NOMO-1 treated with dmso at 0.1 percent for 144 hours (cell line): ENCODE measurements around the gene MYRIP.

Experiments
- DNase-seq: peaks from one replicate; lab custom pipeline; 2025; ENCODE audit not compliant: unreplicated experiment; lab: John Stamatoyannopoulos, UW

Gene MYRIP

DNA sequence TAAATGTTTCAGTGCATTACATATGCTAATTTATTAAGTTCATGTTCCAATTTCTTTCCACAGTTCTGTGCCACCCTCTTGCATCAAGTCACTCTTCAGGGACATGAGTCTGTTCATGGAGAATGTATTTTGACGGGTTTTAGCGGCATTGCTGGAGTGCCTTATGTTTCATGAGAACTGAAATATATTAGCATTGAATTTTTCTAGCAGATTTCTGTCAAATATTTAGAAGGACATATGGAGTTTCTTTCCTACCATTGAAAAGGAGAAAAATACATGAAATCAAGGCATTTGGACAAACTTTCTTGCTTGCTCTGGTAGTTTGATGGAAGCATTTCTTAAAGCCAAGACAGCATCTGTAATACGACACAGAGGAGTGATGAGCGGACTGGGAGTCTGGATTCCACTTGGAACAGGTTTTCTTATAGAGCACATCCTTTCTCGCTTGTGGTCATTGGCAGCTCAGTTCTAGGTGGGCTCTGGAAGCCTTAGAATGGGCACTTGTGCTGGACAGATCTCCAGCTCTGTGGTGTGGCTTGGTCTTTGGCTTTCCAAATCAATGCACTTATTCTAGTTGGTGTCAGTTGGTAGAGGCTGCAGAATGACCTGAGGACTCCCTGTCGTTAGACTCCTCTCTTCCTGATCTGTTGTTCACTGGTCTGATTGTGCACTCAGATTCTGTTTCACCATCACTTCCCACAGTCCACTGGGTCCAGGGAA is 415.5 kb downstream of the MYRIP start:
- DNase-seq = no peak

DNA sequence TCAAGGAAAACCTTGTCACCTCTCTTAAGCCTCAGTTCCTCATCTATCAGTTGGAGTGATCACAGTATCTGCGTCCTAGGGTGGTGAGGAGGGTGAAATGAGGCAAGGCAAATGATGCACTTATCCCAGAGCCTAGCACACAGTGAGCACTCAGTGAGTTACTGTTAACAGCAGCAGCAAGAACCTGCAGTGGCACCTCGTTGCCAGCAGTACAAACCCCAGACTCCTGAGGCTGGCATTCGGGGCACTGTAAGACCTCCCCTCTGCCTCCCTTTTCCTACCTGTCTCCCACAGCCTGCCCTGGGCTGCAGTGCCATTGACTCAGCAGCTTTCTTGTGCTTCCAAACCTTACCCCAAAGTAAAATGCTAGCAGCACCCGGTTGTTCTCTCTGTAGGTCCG is 417.2 kb downstream of the MYRIP start:
- no peak for DNase-seq

DNA sequence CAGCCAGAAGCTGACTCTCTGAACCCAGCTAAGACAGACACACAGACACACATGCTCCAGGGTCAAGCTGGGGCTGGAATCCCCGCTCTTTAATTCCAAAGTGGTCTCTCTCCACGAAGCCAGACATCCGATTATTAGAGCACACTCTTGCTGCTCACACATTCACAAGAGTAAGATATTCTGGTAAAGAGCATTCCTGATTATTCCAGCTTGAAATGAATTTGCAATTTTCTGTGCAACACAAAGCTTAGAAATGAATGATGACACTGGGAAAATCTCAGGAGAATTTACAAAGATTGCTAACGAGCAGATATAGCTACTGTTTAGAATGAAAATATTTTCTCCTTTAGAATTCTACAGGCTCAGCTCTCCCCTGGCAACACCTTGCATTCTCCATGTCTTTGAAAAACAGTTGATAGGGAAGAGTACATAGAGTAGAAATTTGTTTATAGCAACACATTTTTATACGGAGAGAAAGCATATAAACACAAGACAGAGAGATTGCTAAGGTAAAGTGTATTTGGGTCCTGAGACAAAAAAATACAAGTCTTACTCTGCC is 419.5 kb downstream of the MYRIP start:
- DNase-seq = no peak

DNA sequence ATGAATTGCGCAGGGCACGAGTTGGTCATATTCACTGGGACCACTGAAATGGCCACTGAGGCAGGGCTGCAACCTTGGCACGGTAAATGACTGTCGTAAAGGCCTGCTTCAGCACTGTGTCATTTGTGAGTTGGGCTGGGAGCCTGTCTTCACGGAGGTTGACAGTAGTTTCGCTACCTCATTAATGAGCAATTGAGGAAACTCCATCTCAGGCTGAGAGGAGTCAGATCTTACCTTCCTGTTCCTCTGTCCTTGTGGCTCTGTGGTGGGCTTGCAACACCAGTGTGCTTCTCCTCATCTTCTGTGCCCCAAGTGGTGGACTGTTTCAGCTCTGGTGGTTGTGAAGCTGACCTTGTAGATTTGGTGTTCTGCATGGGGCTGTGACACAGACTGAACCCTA is 420.0 kb downstream of the MYRIP start:
- no peak for DNase-seq

DNA sequence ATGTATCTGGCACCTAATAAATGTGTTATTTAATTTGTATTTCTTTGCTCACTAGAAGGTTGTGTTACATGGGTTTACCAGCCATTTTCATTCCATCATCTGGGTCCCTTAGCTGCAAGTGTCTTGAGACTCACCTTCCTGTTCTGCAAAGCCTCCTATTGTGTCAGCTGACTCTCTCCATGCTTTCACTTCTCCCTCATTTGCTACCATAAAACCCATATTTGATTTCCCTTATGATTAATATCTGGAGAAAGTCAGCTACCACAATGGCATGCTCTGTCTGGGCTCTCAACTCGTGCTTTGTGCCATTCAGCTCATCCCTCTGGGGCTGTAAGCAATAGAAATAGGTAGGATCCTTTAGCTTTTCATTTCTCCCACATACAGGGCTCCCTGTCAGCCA is 420.6 kb downstream of the MYRIP start:
- no peak for DNase-seq

DNA sequence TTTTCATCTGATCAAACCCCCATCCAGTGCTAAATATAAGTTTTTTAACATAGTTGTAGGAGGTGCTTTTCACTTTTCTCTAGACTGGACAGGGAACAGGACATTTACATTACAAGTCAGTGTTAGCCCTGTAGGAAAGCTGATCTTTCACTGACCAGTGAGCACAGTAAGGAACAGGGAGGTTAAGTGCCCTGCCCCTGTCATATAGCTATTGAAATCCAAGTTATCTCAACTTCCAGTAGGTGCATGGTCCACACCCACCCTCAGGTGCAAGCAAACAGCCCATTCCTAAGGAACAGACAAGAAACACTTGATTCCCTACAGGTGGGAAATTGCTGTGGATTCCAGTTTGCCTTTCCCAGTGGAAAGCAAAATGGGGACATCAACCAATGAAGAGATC is 421.0 kb downstream of the MYRIP start:
- DNase-seq = no peak

DNA sequence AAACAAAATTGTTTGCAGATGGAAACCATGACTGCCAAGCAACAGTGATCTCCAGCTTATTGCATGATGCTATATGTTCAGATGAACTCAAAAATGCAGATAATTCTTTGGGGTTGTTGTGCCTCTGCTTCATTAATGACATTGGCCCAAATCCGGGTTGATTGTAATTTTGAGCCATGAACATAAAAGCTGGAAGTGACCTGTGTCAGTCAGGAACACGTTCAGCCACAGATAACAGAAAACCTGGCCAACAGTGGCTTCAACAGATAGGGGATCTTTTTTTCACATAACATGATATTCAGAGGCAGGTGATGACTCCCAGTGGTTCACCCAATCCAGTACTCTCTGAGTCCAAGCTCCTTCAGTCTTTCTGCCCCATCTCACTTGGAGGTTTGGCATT is 423.2 kb downstream of the MYRIP start:
- no peak for DNase-seq

DNA sequence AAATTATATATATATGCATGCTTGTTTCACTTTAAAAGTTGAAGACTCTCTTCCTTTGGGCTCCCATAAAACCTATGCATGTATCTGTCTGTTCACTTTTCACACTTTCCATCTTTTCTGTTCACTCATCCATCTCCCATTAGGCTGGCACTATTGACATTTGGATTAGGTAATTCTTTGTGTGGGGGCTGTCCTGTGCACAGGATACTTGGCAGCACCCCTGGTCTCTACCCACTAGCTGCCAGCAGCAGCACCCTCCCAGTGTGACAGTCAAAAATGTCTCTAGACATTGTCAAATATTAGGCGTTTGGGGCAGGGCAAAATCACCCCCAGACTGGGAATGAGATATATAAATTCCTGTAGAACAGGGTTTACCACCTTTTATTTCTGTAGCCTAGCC is 427.8 kb downstream of the MYRIP start:
- DNase-seq = no peak

DNA sequence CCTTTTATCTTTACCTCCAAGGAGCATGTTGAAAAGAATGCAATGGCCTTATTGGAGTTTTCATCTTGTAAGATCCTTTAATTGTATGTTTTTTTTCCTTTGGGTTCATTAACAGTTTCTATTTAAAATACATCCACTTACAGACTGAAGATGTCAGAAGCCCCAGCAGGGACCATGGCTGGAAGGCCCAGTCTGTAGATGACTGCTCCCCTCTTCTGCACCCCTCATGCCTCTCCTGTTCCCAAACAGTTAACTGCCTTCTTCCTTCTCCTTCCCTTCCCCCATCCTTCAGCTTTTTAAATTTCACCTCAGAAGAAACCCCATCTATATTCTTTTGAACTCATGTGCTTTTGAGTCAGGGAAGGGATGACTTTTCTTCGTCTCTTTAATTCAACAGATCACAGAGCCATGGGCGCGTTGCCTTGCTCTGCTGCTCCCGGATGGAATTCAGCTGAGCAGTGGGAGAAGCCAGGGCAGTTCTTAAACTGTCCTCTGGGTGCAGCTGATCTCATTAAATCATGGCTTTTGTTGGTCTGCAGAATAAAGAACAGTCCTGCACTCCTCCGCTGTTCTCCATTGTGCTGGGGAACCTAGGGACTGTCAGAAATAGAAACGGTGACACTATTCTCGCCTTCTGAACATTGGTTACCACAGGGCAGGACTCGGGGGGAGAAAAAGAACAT is 428.6 kb downstream of the MYRIP start:
- no peak for DNase-seq

DNA sequence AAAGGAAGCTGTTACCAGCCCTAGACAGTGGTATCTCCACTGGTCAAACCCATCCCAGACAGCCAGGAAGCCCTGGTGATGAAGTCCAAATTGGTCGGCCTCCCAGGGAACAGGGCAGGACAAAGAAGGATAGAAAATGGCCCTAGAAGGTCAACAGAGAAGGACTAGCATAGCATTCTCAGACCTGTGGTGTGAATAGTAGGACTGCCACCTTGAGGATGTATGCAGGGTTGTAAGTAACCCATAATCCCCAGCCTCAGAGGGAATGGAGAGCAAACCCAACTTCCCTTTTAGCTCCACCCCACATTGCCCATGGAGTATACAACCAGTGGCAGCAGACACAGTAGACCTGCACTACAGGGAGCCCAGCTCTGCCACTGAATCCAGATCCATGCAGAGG is 431.5 kb downstream of the MYRIP start:
- DNase-seq = no peak

DNA sequence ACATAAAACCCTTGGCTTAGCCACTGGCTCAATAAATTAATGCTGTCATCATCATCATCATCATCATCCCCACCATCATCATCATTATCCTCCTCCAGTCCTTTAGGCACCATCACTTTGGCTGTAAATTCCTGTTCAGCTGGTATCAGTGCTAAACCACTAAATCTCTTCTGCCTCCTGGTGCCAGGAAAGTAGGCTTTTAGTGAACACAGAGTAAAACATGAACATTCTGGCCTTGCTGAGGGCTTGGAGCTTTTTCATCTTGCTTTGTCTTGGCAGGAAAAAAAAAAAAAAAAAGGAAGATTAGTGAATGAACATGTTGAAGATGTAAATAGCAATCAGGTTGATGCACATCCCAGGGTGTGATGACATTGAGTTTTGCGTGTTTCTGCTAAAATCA is 432.8 kb downstream of the MYRIP start:
- DNase-seq = no peak

DNA sequence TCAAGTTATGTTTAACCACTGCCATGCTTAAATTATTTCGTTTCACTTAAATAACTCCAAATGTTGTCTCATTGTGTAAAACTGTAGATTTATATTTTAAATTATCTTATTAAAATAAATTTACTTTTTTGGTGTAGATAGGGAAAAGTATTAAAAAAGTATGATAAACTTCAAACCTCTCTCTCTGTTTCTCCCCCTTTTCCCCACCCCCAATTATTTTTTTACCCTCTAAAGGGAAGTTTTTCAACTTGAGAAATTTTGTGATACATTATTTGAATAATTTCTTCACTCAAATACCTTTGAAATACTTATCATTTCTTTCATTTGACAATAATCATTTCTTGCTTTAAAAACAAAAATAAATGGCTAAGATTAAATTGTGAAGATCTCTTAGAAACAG is 433.2 kb downstream of the MYRIP start:
- DNase-seq = no peak

DNA sequence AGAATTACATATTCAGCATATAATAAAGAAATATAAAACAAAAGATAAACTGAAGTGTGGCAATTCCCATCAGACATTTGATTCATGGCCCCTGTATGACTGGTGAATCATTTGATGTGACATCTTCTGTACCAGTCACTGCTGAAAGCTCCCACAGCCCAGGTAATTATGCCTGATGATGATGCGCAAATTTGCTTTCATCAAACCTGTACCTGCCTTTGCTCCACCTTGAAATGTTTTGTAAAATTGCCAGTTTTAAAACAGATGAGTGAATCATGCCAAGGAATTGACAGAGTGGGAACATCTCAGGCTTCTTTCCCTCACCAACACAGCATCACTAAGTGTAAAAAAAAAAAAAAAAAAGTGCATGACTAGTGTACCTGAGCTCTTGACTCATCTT is 433.6 kb downstream of the MYRIP start:
- DNase-seq = no peak

DNA sequence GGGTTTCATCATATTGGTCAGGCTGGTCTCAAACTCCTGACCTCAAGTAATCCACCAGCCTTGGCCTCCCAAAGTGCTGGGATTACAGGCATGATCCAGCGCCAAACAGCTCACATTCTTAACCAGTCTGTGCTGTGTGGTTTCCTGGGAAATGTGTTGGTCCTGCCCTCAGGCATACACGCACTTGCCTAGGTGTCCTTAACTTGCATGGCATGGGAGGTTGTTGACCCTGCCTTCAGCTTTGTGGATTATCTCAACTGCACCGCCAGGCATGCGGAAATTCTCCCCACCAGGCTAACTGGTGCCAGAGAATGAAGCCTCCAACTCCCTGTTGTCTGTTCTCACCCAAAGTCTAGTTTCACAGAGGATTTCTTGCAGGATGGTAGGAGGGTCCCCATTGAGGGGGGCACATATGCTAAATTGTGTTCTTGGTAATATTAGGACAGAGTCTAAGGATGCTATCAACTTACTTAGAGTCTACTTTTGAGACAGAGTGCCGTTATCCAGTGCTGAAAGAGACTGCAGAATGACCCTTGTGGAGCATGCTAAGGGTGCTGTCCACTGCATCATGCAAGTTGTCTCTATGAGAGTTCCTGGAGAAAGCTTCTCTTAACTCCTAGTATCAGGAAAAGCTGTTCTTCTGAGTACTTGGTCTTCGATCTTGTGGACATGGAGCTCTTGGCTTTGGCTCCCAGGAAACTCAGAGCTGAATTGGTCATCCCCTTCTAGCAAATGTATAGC is 438.5 kb downstream of the MYRIP start:
- no peak for DNase-seq

DNA sequence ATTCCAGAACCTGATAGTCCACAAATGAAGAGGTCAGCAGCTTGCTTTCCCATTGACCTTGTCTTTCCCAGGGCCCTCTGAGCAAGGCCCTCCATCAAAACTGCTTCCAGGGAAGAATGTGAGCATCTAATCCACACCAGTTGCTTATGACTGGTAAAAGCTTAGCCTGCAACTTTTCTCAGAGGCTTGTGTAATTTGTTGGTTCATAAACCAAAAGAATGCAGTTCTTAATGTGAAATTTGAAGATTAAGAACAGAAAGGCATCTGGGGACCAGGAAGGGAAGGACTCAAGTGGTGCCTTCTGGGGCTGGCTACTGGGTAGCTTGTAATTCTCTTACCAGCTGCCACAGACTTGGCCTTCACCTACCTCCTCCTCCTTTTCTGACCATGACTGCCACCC is 439.2 kb downstream of the MYRIP start:
- DNase-seq = no peak

DNA sequence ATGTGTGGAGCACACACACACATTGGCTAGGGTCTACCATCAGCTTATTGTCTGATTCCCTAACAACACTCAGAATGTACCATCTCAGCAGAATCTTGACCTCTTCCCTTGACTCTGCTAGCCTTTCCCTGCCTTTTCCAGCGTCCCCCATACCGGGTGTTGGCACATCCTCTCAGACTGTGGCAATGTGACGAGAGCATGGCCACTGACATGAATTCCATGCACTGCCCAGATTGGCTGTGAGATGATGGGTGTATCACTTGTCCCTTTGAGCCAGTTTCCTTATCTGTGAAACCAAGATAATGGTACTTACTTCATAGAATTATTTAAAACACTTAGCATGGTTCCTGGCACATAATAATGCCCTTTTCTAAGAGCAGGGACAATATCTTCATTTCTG is 439.8 kb downstream of the MYRIP start:
- DNase-seq = no peak

DNA sequence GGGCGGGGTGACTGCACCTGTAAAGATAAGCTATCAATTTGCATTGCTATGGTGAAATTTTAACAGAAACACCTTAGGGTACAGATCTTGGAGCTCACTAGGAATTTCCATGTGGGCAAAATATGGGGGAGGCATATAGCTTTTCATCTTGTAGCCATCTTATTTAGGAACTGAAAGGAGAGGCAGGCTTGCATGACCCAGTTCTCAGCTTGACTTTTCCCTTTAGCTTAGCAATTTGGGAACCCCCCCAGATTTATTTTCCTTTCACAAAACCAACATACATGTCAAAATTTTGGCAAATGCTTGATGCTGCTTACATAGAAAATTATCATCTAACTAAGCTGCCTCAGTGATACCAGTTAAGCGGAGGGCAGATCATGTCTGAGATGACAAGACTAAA is 445.1 kb downstream of the MYRIP start:
- no peak for DNase-seq

DNA sequence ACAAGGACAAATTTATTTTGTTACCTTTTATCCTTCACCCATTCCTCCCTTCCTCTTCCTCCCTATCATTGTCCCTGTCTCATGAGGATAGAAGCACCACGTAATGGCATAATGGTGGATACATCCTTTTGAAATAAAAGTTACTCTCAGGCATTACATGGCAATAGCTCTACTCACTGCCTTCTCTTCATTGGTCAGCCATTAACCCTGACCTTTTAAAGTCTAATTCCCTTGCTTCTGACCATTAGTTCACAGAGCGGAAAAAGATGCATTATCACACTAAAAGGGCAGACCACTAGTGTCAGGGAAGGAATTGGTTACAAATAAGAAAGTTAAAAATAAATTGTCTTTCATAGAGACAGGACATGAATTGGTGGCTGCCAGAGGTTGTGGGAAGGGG is 445.5 kb downstream of the MYRIP start:
- no peak for DNase-seq

DNA sequence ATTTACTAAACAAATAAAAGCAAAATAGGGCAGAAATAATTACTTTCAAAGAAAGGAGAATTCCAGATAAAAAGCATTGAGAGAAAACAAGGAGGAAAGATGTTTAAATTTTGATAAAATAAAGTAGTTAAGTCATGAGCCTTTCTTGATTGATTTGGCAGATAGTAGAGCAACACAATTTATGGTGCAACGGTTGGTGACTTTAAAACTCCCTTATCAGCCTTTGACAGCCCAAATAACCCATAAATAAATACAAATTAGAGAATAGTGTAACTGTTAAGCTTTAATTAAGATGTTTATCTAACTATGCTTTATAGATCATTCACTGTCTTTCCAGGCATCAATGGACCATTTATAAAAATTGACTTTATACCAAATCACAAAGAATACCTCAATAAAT is 446.1 kb downstream of the MYRIP start:
- no peak for DNase-seq

DNA sequence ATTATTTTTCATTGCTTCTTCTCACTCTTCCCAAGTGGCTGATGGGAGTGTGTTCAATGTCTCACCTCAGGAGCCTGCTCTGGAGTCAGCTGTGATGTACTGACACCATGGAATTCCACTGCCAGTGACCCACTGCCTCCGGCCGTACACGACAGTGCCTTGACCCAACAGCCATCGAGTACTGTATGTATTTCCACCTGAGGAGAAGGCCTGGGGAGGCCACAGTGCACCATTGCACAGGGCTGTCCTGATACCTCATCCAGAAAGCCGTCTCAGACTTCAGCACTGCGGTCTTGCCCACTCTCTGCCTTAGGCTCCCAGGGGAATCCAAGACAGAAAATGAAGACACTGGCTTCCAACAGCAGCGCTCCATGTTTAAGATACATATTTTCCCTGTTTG is 448.7 kb downstream of the MYRIP start:
- DNase-seq = no peak

DNA sequence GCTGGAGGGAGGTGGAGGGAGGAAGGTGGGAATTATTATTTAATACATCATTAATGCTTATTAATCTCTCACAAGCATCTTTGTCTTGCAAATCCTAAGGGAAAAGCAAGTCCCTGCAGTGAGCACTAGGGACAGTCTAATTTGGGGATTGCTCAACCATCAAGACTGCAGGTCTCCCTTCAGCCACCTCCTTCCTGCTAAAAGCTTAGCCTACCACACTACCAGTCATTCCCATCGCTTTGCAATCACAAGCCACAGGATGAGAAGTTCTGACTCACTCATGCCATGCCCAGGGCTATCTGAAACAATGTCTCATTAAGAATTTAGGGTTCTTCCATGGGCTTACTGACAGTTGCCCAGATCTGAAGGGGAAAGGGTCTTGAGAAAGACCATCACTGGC is 449.1 kb downstream of the MYRIP start:
- DNase-seq = peak; percentile 7

DNA sequence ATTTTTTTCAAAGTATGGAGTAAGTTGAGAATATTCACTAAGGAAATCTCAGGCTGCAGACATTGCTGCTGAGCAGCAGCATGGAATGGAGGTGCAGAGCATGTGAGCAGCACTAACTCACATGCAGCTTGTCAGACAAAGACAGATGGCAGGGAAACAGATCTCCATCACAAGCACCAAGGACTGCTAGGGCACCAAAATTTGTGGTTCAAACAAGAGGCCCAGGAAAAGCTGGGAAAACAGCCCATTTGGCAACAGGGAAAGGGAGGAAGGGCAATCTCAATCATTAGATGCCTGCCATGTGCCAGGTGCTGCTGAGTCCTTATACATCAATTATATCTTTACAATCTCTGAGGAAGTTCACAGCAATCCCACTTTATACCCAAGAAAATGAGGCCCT is 452.9 kb downstream of the MYRIP start:
- DNase-seq = no peak
